GM15510 (cell line): ENCODE measurements around the gene PNMA5.

Experiments used
- POLR2A ChIP-seq: IDR thresholded peaks from 3 replicates; pipeline ENCODE4 v1.6.1; 2011; ENCODE audit warnings: borderline replicate concordance; ENCODE audit not compliant: insufficient read length; ENCODE audit errors: extremely low read depth

The PNMA5 gene

GRCh38 chrX:152993933-152994332 is at the start of gene PNMA5:
Gene PNMA5 (minus strand): TSS chrX:152994116. CDS start chrX:152991598, 2,518 bp downstream.
- TF ChIP-seq POLR2A = no peak

- no peak for TF ChIP-seq POLR2A
Measured at GRCh38 chrX:153032397-153033118, 38.6 kb upstream of the PNMA5 start.

GRCh38 chrX:153030801-153031200 is 36.9 kb upstream of the PNMA5 start:
- TF ChIP-seq POLR2A = no peak

GRCh38 chrX:153029875-153030274 is 36.0 kb upstream of the PNMA5 start:
- no peak for TF ChIP-seq POLR2A

- TF ChIP-seq POLR2A = no peak
Measured at GRCh38 chrX:153029162-153029561, 35.2 kb upstream of the PNMA5 start.

GRCh38 chrX:153019166-153019565 is 25.2 kb upstream of the PNMA5 start:
- no peak for TF ChIP-seq POLR2A

- no peak for TF ChIP-seq POLR2A
Measured at GRCh38 chrX:153004780-153005179, 10.9 kb upstream of the PNMA5 start.

- TF ChIP-seq POLR2A = no peak
Measured at GRCh38 chrX:153003981-153004380, 10.1 kb upstream of the PNMA5 start.

- no peak for TF ChIP-seq POLR2A
Measured at GRCh38 chrX:152997337-152997736, 3.4 kb upstream of the PNMA5 start.

GRCh38 chrX:152992115-152992514 is 1.8 kb downstream of the PNMA5 start:
- no peak for TF ChIP-seq POLR2A

GRCh38 chrX:152991123-152991522 is 2.8 kb downstream of the PNMA5 start:
- TF ChIP-seq POLR2A = no peak

GRCh38 chrX:152989292-152989658 is 4.6 kb downstream of the PNMA5 start:
- no peak for TF ChIP-seq POLR2A

GRCh38 chrX:152988536-152989291 is 5.2 kb downstream of the PNMA5 start:
- no peak for TF ChIP-seq POLR2A

GRCh38 chrX:152987801-152988200 is 6.1 kb downstream of the PNMA5 start:
- no peak for TF ChIP-seq POLR2A

GRCh38 chrX:152968193-152968592 is 25.7 kb downstream of the PNMA5 start:
- TF ChIP-seq POLR2A = no peak

GRCh38 chrX:152960115-152960514 is 33.8 kb downstream of the PNMA5 start:
- no peak for TF ChIP-seq POLR2A
